PC-3 (cell line): ENCODE data around the gene ARID5B. TPM values are rescaled to one million over a fixed set of nuclear protein-coding genes. Genes with fewer than 3 reads are reported as not detected.

Experiments used
- ATAC-seq: fragments of 200-7000 bp; cut with Tn5 transposase; 2 replicates; pipeline ENCODE4 v1.9.1; 2020; ENCODE audit warnings: mild to moderate bottlenecking, moderate library complexity
- BruUV-seq: library from RNA; stranded (reverse); fragments of 400-500 nt; replicated peaks from 2 replicates; lab custom pipeline; 2021; lab: Mats Ljungman, UMichigan
- CTCF ChIA-PET: fragments of 300-600 bp; sonication (Branson Sonifier 250); formaldehyde crosslinking; loops from one replicate; lab custom pipeline; 2022; ENCODE audit warnings: antibody characterized with exemption; lab: Charles Lee
- POLR2A ChIA-PET: fragments of 300-600 bp; sonication (Branson Sonifier 250); formaldehyde crosslinking; loops from one replicate; lab custom pipeline; 2022; ENCODE audit warnings: antibody characterized with exemption; ENCODE audit not compliant: unreplicated experiment; lab: Charles Lee
- DNase-seq: peaks from one replicate; pipeline ENCODE4 v3.0.0-alpha.2; 2015
- H2AFZ ChIP-seq: fragments of 300-600 bp; sonication (generic); 2 replicates; pipeline ENCODE4 v1.6.0; 2016; ENCODE audit warnings: antibody characterized with exemption, low read length
- H3F3A ChIP-seq: fragments of 300-600 bp; sonication (generic); one replicate; pipeline ENCODE4 v1.6.0; 2017; ENCODE audit warnings: antibody characterized with exemption, low read length, control low read depth, mild to moderate bottlenecking; ENCODE audit not compliant: unreplicated experiment
- H3K27ac ChIP-seq: fragments of 300-600 bp; sonication (generic); 2 replicates; pipeline ENCODE4 v1.5.1; 2016; ENCODE audit warnings: mild to moderate bottlenecking, low read length
- H3K27me3 ChIP-seq: fragments of 300-600 bp; sonication (generic); 2 replicates; pipeline ENCODE4 v1.6.1; 2016; ENCODE audit warnings: low read length, mixed read lengths
- H3K36me3 ChIP-seq: fragments of 300-600 bp; sonication (generic); 2 replicates; pipeline ENCODE4 v1.6.1; 2016; ENCODE audit warnings: low read depth, mixed run types, low read length, mixed read lengths
- H3K4me1 ChIP-seq: fragments of 300-600 bp; sonication (generic); 2 replicates; pipeline ENCODE4 v1.5.1; 2016; ENCODE audit warnings: low read length; ENCODE audit not compliant: insufficient read depth
- H3K4me2 ChIP-seq: fragments of 300-600 bp; sonication (generic); 2 replicates; pipeline ENCODE4 v1.6.0; 2016; ENCODE audit warnings: low read length
- H3K4me3 ChIP-seq: fragments of 300-600 bp; sonication (generic); 2 replicates; pipeline ENCODE4 v1.5.1; 2016; ENCODE audit warnings: mild to moderate bottlenecking, low read length, mixed read lengths
- H3K79me2 ChIP-seq: fragments of 300-600 bp; sonication (generic); 2 replicates; pipeline ENCODE4 v1.6.1; 2017; ENCODE audit warnings: low read length, mixed read lengths
- H3K9ac ChIP-seq: fragments of 300-600 bp; sonication (generic); 2 replicates; pipeline ENCODE4 v1.6.0; 2016; ENCODE audit warnings: mild to moderate bottlenecking, low read length
- H3K9me2 ChIP-seq: fragments of 300-600 bp; sonication (generic); replicated peaks from 2 replicates; pipeline ENCODE4 v1.6.1; 2016; ENCODE audit warnings: mixed run types, low read length, mixed read lengths
- H3K9me3 ChIP-seq: fragments of 300-600 bp; sonication (generic); 2 replicates; pipeline ENCODE4 v1.6.1; 2016; ENCODE audit warnings: low read length, mixed read lengths
- H4K20me1 ChIP-seq: fragments of 300-600 bp; sonication (generic); 2 replicates; pipeline ENCODE4 v1.6.1; 2016; ENCODE audit warnings: low read length, mixed read lengths
- CTCF ChIP-seq: fragments of 300-600 bp; sonication (generic); conservative IDR thresholded peaks from 2 replicates; pipeline ENCODE4 v1.5.1; 2017; ENCODE audit warnings: antibody characterized with exemption, low read depth, mild to moderate bottlenecking, low read length
- EZH2 ChIP-seq: fragments of 300-600 bp; sonication (generic); IDR thresholded peaks from one replicate; pipeline ENCODE4 v1.6.1; 2017; ENCODE audit warnings: antibody characterized with exemption, mild to moderate bottlenecking, low read length; ENCODE audit not compliant: unreplicated experiment
- EZH2phosphoT487 ChIP-seq: fragments of 300-600 bp; sonication (generic); IDR thresholded peaks from 2 replicates; pipeline ENCODE4 v1.6.1; 2018; ENCODE audit warnings: mild to moderate bottlenecking, antibody characterized with exemption, low read length, borderline replicate concordance
- intact Hi-C: fragments of 100-400 bp; cut with micrococcal nuclease; formaldehyde crosslinking; loops from 2 replicates; pipeline ENCODE4 v1.9.0; 2023
- total RNA-seq: library from RNA; depleted of rRNA; stranded (reverse); fragments of >200 nt; gene quantifications from 2 replicates; pipeline ENCODE4 v1.2.3, GENCODE V29; 2014

Gene ARID5B
- total RNA-seq, 1 experiment from 2014 or later: 26.4 TPM

GRCh38 chr10:61918989-61919388, 17.5 kb downstream of the ARID5B start:
- Histone ChIP-seq H3K36me3 (peaks cover 4% of the 10 kb centered on the region; the same call in 1 of the 2 replicates), H3K9me2 (no peaks in the 10 kb centered on the region), H3K27ac (no peak overlapping the region), H3K27me3 (no peaks in the 10 kb centered on the region), H3F3A (no peaks in the 10 kb centered on the region), H4K20me1 (no peaks in the 10 kb centered on the region), H3K9me3 (no peaks in the 10 kb centered on the region), H3K4me3 (no peak overlapping the region), H3K4me2 (no peak overlapping the region), H3K4me1 (peaks cover 11% of the 10 kb centered on the region), H3K79me2 (no peaks in the 10 kb centered on the region), H2AFZ (no peak overlapping the region), H3K9ac (no peak overlapping the region)
- CTCF ChIA-PET: no interaction called here
- ATAC-seq (no peak), DNase-seq (no peak)
- intact Hi-C loops: no loop called here
- no TSS peak for BruUV-seq
- TF ChIP-seq EZH2 (no peak), EZH2phosphoT487 (no peak), CTCF (no peak)
- POLR2A ChIA-PET: no interaction called here

- Histone ChIP-seq H3K27me3 (no peaks in the 10 kb centered on the region), H3K27ac (no peak overlapping the region), H3K79me2 (no peaks in the 10 kb centered on the region), H3K9ac (no peak overlapping the region), H3K9me2 (no peaks in the 10 kb centered on the region), H3F3A (no peaks in the 10 kb centered on the region), H3K4me3 (no peak overlapping the region), H3K36me3 (peaks cover 4% of the 10 kb centered on the region; the same call in 1 of the 2 replicates), H3K9me3 (no peaks in the 10 kb centered on the region), H2AFZ (no peak overlapping the region), H3K4me1 (peaks cover 16% of the 10 kb centered on the region), H3K4me2 (no peak overlapping the region), H4K20me1 (no peaks in the 10 kb centered on the region)
- intact Hi-C loops: no loop called here
- ATAC-seq (no peak), DNase-seq (no peak)
- ChIA-PET POLR2A (no interaction called here), CTCF (interaction anchor here (0.6 kb wide), 1 partner anchor 1180 kb away, joined by 4 read pairs; no protein-coding TSS in a partner anchor)
- BruUV-seq: no TSS peak
- TF ChIP-seq EZH2phosphoT487 (no peak), CTCF (no peak), EZH2 (no peak)
Measured at GRCh38 chr10:61919646-61920215, 18.2 kb downstream of the ARID5B start.

GRCh38 chr10:61921143-61921542, 19.6 kb downstream of the ARID5B start:
- intact Hi-C loops: no loop called here
- Histone ChIP-seq H3K36me3 (peaks cover 4% of the 10 kb centered on the region; the same call in 1 of the 2 replicates), H3K27me3 (no peaks in the 10 kb centered on the region), H3K4me2 (no peak overlapping the region), H3K9me3 (no peaks in the 10 kb centered on the region), H4K20me1 (no peaks in the 10 kb centered on the region), H3K27ac (no peak overlapping the region), H3K4me3 (no peak overlapping the region), H3K79me2 (no peaks in the 10 kb centered on the region), H2AFZ (no peak overlapping the region), H3K9me2 (no peaks in the 10 kb centered on the region), H3K9ac (no peak overlapping the region), H3F3A (no peaks in the 10 kb centered on the region), H3K4me1 (peaks cover 16% of the 10 kb centered on the region)
- no TSS peak for BruUV-seq
- no peak for ATAC-seq
- no peak for DNase-seq
- ChIA-PET POLR2A (no interaction called here), CTCF (no interaction called here)
- TF ChIP-seq CTCF (no peak), EZH2phosphoT487 (no peak), EZH2 (no peak)
